ENCODE measurements around the gene TIMP2.

DNA sequence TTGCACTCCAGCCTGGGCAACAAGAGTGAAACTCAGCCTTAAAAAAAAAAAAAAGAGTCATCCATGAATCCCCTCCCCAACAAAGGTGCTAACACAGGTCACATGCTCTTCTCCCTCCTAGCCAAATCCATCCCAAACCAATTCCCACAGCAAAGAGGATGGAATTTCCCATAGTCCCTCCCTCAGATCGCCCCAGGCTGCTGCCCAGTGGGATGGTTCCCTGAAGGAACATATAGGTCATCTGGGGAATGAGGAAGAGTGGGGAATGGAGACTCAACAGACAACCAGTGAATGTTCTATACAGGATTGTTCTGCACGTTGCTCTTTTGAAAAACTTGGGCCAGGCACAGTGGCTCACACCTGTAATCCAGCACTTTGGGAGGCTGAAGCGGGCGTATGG lies 36.4 kb upstream of the TIMP2 start:
- TF ChIP-seq CTCF (IDR thresholded peaks at IDR 0.05) (no peak), EP300 (IDR thresholded peaks at IDR 0.05) (no peak), POLR2A (IDR thresholded peaks at IDR 0.05) (no peak)

Data from gastroesophageal sphincter (tissue), 3 donors.